Measurements from ENCODE around the gene CABP1.

The CABP1 gene

GRCh38 chr12:120696626-120697025 is 56.2 kb downstream of the CABP1 start:
- no peak for DNase-seq

- no peak for DNase-seq
Observed at GRCh38 chr12:120697344-120697743, 56.9 kb downstream of the CABP1 start.

- peak in 1 of 2 donors; percentile 40 for DNase-seq
Observed at GRCh38 chr12:120698665-120699064, 58.2 kb downstream of the CABP1 start.

GRCh38 chr12:120699553-120699952 is 59.1 kb downstream of the CABP1 start:
- no peak for DNase-seq

GRCh38 chr12:120700886-120701285 is 60.5 kb downstream of the CABP1 start:
- DNase-seq: no peak

GRCh38 chr12:120702637-120703036 is 62.2 kb downstream of the CABP1 start:
- DNase-seq: no peak

GRCh38 chr12:120703311-120703942 is 63.0 kb downstream of the CABP1 start:
- no peak for DNase-seq

GRCh38 chr12:120705618-120706017 is 65.2 kb downstream of the CABP1 start:
- DNase-seq: no peak

- no peak for DNase-seq
Observed at GRCh38 chr12:120706029-120706428, 65.6 kb downstream of the CABP1 start.

GRCh38 chr12:120708651-120709050 is 68.2 kb downstream of the CABP1 start:
- DNase-seq: no peak

- DNase-seq: peak in 1 of 2 donors; percentile 52
Observed at GRCh38 chr12:120710031-120710804, 69.8 kb downstream of the CABP1 start, which contains the start of gene UNC119B. Gene UNC119B (plus strand): TSS chr12:120710458. CDS start chr12:120710475, 17 bp downstream.

- no peak for DNase-seq
Observed at GRCh38 chr12:120710805-120711296, 70.4 kb downstream of the CABP1 start.

GRCh38 chr12:120711411-120711810 is 71.0 kb downstream of the CABP1 start:
- DNase-seq: no peak

GRCh38 chr12:120712610-120713009 is 72.2 kb downstream of the CABP1 start:
- no peak for DNase-seq

GRCh38 chr12:120713861-120714482 is 73.5 kb downstream of the CABP1 start:
- peak; percentile 84 to 86 for DNase-seq
